SU-DHL-6 (cell line): ENCODE measurements around the gene FBXW8.
A peak's percentile ranks its signal among the peaks of the same experiment; 100 is the strongest.

Experiments used
- H2AFZ ChIP-seq: fragments of 200-600 bp; sonication (generic); 2 replicates; pipeline ENCODE4 v1.6.1; 2014; ENCODE audit warnings: low read depth, mild to moderate bottlenecking, moderate library complexity, mixed read lengths, antibody characterized with exemption, low read length; ENCODE audit not compliant: severe bottlenecking
- H3F3A ChIP-seq: fragments of 200-600 bp; shearing (Covaris generic); 2 replicates; pipeline ENCODE4 v1.6.0; 2016; ENCODE audit warnings: antibody characterized with exemption, mild to moderate bottlenecking; ENCODE audit not compliant: insufficient read depth
- H3K27ac ChIP-seq: fragments of 200-600 bp; sonication (generic); 2 replicates; pipeline ENCODE4 v1.5.1; 2016; ENCODE audit warnings: low read depth, mild to moderate bottlenecking, low read length, moderate library complexity, mixed read lengths
- H3K27me3 ChIP-seq: fragments of 200-600 bp; sonication (generic), shearing (Covaris generic); 2 replicates; pipeline ENCODE4 v1.6.0; 2014; ENCODE audit warnings: mild to moderate bottlenecking, low read length
- H3K36me3 ChIP-seq: fragments of 200-600 bp; sonication (generic); 2 replicates; pipeline ENCODE4 v1.6.1; 2014; ENCODE audit warnings: mild to moderate bottlenecking, low read length, mixed read lengths
- H3K4me2 ChIP-seq: fragments of 300-600, 200-600 bp; shearing (Covaris generic), sonication (generic); 2 replicates; pipeline ENCODE4 v1.6.0; 2014; ENCODE audit warnings: low read length, low read depth, mild to moderate bottlenecking; ENCODE audit not compliant: poor library complexity, severe bottlenecking
- H3K4me3 ChIP-seq: fragments of 200-600 bp; sonication (generic); 2 replicates; pipeline ENCODE4 v1.5.1; 2014; ENCODE audit warnings: antibody characterized with exemption, low read length, mild to moderate bottlenecking, mixed read lengths; ENCODE audit not compliant: insufficient read depth, poor library complexity, severe bottlenecking
- H3K79me2 ChIP-seq: fragments of 200-600 bp; sonication (generic); 2 replicates; pipeline ENCODE4 v1.6.1; 2014; ENCODE audit warnings: mild to moderate bottlenecking, low read length, moderate library complexity; ENCODE audit not compliant: insufficient read depth
- H3K9ac ChIP-seq: fragments of 200-600 bp; sonication (generic); 2 replicates; pipeline ENCODE4 v1.7.0; 2014; ENCODE audit warnings: mild to moderate bottlenecking, low read length
- H3K9me2 ChIP-seq: fragments of 200-600 bp; sonication (generic); replicated peaks from 2 replicates; pipeline ENCODE4 v1.6.1; 2014; ENCODE audit warnings: low read length; ENCODE audit not compliant: insufficient read depth
- H3K9me3 ChIP-seq: fragments of 200-600 bp; sonication (generic); 2 replicates; pipeline ENCODE4 v1.6.1; 2014; ENCODE audit warnings: low read length, mixed read lengths; ENCODE audit not compliant: insufficient read depth
- H4K20me1 ChIP-seq: fragments of 200-600 bp; sonication (generic); 2 replicates; pipeline ENCODE4 v1.6.1; 2014; ENCODE audit warnings: low read depth, mild to moderate bottlenecking, antibody characterized with exemption, low read length, moderate library complexity, mixed read lengths
- EZH2phosphoT487 ChIP-seq: fragments of 200-600 bp; sonication (generic), shearing (Covaris generic); conservative IDR thresholded peaks from 2 replicates; pipeline ENCODE4 v1.6.1; 2018; ENCODE audit warnings: mild to moderate bottlenecking, antibody characterized with exemption, low read length, moderate library complexity, mixed read lengths
- TF ChIP-seq, protein P1 (sequence below): fragments of 200-600 bp; sonication (generic); IDR thresholded peaks from one replicate; pipeline ENCODE4 v1.5.1; 2017; ENCODE audit warnings: antibody characterized with exemption, mild to moderate bottlenecking, low read length, moderate library complexity; ENCODE audit not compliant: insufficient read depth, poor library complexity, severe bottlenecking

The FBXW8 gene

DNA sequence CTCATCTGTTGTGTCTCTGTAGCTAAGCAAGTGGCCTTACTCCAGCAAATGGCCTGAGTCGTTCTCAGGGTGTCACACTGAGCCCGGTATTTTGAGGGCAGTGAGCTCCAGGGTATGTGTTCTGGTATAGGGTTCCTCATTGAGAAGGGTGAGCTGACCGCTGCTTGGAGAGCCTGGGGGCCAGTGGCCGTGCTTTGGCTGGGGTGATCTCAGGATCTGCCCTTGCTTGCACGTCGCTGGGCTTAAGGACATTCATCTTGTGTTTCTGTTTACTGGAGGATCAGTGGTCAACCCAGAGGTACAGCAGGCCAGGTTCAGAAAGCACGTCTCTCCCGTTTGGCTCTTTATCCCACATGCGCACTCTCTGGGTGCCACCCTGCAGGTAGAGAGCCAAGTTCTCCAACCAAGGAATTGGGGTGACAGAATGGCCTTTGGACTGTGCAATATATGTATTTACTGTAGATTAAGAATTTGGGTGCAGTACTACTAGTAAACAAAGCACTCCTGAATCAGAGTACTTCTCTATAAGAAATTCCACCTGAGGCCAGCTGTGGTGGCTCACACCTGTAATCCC lies 52.1 kb downstream of the FBXW8 start:
- no peak overlapping the region for H3K9ac ChIP-seq
- no peak overlapping the region for H2AFZ ChIP-seq
- H3K9me2 ChIP-seq, result no peaks in the 10 kb centered on the region
- H3K36me3 ChIP-seq, result no peaks in the 10 kb centered on the region
- no peaks in the 10 kb centered on the region for H3K9me3 ChIP-seq
- no peaks in the 10 kb centered on the region for H4K20me1 ChIP-seq
- H3K79me2 ChIP-seq, result no peaks in the 10 kb centered on the region
- no peak overlapping the region for H3K4me3 ChIP-seq
- no peaks in the 10 kb centered on the region for H3F3A ChIP-seq
- H3K27me3 ChIP-seq, result no peaks in the 10 kb centered on the region
- H3K4me2 ChIP-seq, result no peak overlapping the region
- no peak for TF ChIP-seq EZH2phosphoT487
- TF ChIP-seq, protein P1, sequence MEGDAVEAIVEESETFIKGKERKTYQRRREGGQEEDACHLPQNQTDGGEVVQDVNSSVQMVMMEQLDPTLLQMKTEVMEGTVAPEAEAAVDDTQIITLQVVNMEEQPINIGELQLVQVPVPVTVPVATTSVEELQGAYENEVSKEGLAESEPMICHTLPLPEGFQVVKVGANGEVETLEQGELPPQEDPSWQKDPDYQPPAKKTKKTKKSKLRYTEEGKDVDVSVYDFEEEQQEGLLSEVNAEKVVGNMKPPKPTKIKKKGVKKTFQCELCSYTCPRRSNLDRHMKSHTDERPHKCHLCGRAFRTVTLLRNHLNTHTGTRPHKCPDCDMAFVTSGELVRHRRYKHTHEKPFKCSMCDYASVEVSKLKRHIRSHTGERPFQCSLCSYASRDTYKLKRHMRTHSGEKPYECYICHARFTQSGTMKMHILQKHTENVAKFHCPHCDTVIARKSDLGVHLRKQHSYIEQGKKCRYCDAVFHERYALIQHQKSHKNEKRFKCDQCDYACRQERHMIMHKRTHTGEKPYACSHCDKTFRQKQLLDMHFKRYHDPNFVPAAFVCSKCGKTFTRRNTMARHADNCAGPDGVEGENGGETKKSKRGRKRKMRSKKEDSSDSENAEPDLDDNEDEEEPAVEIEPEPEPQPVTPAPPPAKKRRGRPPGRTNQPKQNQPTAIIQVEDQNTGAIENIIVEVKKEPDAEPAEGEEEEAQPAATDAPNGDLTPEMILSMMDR, result no peak
- H3K27ac ChIP-seq, result no peak overlapping the region

DNA sequence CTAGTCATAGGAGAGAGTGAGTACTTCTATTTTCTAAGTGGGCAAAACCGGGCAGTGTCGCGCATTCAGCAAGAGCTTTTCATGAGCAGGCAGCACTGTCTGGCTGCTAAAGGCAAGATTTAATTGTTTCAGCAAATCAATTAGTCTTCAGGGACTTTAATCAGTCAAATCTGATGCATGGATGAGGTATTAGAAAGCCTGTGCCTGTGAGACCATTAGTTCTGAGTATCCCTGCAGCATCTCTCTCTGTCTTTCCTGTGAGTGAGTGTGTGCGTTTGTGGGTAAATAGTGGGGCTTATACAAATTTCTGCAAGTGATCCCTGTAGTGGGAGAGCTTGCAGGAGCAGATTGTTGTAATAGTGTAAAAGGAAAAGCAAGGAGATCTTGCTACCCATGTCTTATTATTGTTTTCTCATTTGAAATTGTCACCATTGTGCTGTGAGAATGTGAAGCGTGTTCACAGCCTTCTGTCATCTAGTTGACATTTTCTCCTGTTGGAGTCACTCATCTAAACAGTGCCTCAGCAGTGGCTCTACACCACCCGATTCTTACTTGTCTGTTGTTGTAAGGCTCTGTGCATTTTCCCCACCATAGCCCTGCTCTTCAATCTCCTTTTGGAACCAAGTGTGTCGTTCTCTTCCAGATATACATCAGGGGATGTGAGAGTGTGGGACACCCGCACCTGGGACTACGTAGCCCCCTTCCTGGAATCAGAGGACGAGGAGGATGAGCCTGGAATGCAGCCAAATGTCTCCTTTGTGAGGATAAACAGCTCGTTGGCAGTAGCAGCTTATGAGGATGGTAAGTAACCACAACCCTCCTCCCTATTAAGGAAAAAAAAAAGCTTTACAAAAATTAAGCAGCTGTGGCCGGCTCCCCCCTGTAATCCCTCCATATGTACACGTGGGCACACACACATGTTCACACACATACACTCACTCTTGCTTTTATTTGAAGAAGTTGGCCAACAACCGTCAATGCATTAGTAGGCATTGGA lies 53.6 kb downstream of the FBXW8 start:
- Histone ChIP-seq H3K27ac (no peak overlapping the region), H4K20me1 (no peaks in the 10 kb centered on the region), H3K36me3 (no peaks in the 10 kb centered on the region), H3K27me3 (no peaks in the 10 kb centered on the region), H3F3A (peaks cover 5% of the 10 kb centered on the region; the same call in 1 of the 2 replicates), H3K9me3 (no peaks in the 10 kb centered on the region), H3K4me2 (no peak overlapping the region), H3K79me2 (no peaks in the 10 kb centered on the region), H3K4me3 (no peak overlapping the region), H3K9ac (no peak overlapping the region), H3K9me2 (no peaks in the 10 kb centered on the region), H2AFZ (no peak overlapping the region)
- no peak for TF ChIP-seq EZH2phosphoT487
- TF ChIP-seq, protein P1, result no peak

DNA sequence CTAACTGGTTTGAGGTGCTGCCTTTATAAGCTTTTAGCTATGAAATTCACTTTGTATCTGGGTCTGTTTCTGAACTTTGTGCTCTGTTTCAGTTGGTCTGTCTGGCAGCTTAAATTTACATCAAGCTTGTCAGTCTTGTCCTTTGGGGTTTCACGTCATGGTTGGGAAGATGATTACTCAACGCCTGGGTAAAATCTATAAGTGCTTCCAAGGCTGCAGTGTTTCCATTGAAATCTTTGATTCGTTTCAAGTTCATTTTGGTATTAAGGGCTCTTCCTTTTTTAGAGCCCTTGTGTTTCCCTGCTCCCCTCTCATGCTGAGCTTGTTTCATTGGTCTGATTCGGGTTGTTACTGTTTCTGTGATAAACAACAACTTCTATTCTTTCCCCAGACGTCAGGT lies 58.2 kb downstream of the FBXW8 start:
- H3K36me3 ChIP-seq, result no peaks in the 10 kb centered on the region; the same call in 1 of the 2 replicates
- H3K4me3 ChIP-seq, result no peak overlapping the region
- no peaks in the 10 kb centered on the region for H4K20me1 ChIP-seq
- peaks cover 15% of the 10 kb centered on the region; the same call in 1 of the 2 replicates for H3F3A ChIP-seq
- no peak for TF ChIP-seq EZH2phosphoT487
- TF ChIP-seq, protein P1, result no peak
- H3K79me2 ChIP-seq, result no peaks in the 10 kb centered on the region
- peak overlapping the region; percentile 31; the same call in 1 of the 2 replicates for H3K27ac ChIP-seq
- H3K9me2 ChIP-seq, result no peaks in the 10 kb centered on the region
- no peaks in the 10 kb centered on the region for H3K27me3 ChIP-seq
- H3K4me2 ChIP-seq, result peak overlapping the region; percentile 10
- no peak overlapping the region for H2AFZ ChIP-seq
- no peak overlapping the region for H3K9ac ChIP-seq
- no peaks in the 10 kb centered on the region for H3K9me3 ChIP-seq
